CD1c-positive myeloid dendritic cell (primary cell): ENCODE measurements around the gene RBM39.
"Not testable (repeated sequence)": the region's sequence is repeated elsewhere in the genome, so short reads cannot be mapped to it uniquely, and the experiment has no call there.

Experiments used
- DNase-seq: peaks from one replicate; pipeline ENCODE4 v3.0.0-alpha.2; 2016; ENCODE audit errors: extremely low spot score

The RBM39 gene

DNA sequence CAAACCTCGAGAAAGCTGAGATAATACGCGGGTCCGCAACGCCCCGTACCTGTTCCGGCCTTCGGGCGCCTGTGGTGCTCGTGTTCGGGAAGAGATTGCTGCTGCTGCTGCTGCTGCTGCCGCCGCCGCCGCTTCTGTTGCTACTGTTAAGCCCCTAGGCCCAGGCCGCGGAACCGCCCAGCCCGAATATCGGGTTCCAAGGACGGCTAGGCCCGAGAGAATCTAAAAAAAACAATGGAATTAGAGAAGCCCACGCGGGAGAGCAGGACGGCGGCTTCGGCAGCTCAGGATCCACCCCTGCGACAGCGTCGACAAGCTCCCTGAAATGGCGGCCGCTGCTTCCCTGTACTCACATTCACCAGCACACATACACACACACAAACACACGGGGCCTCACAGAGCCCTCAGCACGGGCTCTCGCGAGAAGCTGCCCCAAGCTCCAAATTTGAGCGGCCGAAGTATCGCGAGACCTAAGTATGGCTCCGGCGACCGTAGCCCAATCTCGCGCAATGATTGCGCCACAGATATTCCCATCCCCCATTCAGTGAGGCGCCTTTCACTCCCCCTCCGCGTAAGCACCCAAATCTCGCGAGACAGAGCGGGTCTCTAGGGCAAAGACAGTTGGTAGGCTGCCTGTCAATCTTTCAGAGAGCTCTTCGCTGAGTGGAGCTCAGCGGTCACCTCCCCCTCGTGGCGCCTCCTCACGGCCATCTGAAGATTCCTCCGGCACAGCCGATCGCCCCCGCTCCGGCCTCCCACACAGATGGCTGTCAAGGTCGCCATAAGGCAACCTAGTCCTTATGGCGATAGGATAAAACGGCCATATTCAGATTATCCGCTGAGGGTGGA, at the start of gene RBM39:
RBM39 (minus strand) TSS at position 369 of the 849 bp plus-strand sequence. CDS start 1,386 bp downstream, outside the sequence.
- DNase-seq = peak; percentile 100

DNA sequence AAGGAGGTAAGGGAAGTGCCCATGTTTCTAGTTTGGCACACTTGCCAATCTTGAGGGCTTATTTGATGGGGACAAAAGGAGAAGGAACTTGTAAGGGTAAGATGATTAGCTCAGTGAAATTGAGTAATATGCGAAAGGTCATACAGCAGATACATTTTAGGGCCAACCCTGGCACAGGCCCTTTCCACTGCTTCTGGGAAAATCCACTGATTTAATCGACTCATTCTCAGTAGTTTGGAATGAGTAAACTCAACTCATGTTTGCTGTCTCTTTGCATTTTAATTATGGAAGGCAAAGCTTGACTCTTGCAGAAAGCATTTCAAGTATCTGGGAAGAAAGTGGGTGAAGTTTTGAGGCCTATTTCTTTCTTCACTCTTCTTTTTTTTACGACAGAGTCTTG, 49.8 kb upstream of the RBM39 start:
- DNase-seq = peak; percentile 79

- no peak for DNase-seq
Measured at GRCh38 chr20:35791097-35791496, 49.0 kb upstream of the RBM39 start.

DNA sequence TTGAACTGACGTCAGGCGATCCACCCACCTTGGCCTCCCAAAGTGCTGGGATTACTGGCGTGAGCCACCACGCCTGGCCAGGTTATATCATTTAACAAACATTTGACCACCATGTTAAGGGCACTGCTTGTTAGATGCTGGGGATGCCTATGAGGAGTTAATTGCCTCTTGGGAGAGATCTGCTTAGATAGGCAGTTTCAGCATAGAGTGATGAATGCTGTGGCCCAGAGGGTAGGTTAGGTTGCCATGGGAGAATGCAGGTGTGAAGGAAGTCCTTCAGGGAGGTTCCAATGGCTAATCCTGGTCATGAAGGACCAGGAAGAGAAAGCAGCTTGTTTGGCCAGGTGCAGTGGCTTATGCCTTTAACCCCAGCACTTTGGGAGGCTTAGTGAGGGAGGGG, 46.7 kb upstream of the RBM39 start:
- no peak for DNase-seq

- DNase-seq = not testable (repeated sequence)
Measured at GRCh38 chr20:35785541-35785940, 43.5 kb upstream of the RBM39 start.

- not testable (repeated sequence) for DNase-seq
Measured at GRCh38 chr20:35783811-35784210, 41.8 kb upstream of the RBM39 start.

GRCh38 chr20:35776513-35777101, 34.5 kb upstream of the RBM39 start:
- DNase-seq = no peak

GRCh38 chr20:35774391-35774790, 32.3 kb upstream of the RBM39 start:
- no peak for DNase-seq

- peak; percentile 86 for DNase-seq
Measured at GRCh38 chr20:35773154-35773751, 31.2 kb upstream of the RBM39 start.

DNA sequence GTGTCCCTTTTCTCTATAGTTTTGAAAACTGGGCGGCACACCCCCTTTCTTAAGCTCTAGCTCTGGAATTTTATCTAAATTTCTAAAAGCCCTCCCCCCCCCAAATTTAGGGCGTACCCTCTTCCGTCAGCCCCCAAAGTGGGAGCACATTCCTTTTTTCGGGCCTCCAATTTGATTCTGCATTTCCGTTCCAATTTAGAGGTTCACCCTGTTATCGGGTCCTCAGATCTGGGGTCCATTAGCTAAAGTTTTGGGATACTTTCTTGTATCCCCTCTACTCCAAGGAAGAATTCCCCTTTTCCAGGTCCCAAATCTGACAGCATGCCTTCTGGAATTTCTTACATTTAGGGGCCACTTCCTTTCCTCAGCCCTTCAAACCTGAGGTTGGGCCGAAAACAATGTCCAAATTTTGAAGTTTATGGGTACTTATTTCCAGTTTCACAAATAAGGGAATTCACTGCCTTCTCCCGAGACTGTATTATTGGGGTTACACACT, 30.6 kb upstream of the RBM39 start:
- DNase-seq = no peak

DNA sequence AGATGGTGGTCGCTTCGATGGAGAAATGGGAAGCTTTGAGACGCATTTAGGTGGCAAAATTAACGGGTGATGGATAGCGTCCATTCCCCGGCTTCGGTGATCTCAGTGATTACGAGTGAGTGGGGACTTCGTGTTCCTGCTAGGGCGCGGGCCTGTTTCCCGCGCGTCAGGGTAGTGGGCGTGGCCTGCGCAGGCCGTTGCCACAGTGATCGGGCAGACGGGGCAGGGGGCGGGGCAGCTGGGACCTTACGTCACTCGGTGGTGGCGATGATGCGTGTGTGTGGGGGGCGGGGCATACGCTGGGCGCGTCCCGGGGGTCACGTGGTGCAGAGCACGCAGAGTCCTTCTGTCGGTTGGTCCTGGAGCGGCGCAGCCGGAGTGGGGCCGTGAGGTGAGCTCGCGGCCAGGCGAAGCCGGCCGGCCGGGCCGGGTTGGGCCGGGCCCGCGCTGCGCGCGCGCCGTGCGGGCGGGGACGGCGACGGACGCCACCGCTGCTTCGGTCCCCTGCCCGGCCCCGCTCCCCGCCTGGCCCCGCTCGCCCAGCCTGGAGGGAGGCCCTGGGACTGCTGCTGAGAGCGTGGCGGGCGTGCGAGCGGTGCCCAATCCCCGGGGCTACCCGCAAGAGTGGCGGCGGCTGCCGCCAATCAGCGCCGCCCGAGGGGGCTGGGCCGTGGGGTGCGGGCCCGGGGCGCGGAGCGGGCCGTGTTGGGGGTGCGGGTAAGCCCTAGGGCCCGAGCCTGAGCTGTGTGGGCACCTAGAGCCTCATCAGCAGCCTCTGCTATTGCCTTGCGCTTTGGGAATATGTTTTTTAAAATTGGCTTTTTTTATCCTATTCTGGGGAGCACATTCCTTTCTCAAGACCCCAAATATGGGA, 29.9 kb upstream of the RBM39 start, which contains the start of gene PHF20:
PHF20 (plus strand) TSS at position 327 of the 874 bp plus-strand sequence. CDS start 29,508 bp downstream, outside the sequence.
- DNase-seq = peak; percentile 99

GRCh38 chr20:35771367-35771688, 29.3 kb upstream of the RBM39 start:
- DNase-seq = no peak

GRCh38 chr20:35768731-35769664, 26.9 kb upstream of the RBM39 start:
- peak; percentile 90 for DNase-seq

DNA sequence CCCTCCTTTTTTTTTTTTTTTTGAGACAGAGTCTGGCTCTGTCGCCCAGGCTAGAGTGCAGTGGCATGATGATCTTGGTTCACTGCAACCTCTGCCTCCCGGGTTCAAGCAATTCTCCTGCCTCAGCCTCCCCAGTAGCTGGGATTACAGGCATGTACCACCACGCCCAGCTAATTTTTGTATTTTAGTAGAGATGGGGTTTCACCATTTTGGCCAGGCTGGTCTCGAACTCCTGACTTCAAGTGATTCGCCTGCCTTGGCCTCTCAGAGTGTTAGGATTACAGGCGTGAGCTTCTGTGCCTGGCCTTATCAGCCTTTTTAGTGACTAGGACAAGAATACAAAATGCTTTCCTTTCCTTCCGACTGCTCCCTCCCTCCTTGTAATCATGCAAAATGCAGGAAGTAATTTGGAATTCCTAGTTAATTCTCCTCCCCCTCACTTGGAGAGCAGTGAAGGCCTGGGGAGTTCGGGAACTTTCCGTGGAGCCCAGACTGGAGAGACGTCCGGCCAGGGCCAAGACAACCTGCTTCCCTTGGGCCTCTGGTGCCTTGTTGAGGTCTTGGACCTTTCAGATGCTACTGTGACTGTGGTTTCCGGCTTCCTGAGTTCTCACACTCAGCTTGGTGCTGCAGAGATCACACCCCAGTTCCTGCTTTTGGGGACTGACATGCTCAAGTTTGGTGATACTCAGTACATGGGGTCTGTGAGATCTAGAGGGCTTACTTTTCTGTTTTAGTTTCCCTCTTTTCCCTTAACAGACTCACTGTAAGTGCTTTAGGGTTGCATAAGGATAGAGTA, 25.8 kb upstream of the RBM39 start:
- DNase-seq = peak; percentile 71

DNA sequence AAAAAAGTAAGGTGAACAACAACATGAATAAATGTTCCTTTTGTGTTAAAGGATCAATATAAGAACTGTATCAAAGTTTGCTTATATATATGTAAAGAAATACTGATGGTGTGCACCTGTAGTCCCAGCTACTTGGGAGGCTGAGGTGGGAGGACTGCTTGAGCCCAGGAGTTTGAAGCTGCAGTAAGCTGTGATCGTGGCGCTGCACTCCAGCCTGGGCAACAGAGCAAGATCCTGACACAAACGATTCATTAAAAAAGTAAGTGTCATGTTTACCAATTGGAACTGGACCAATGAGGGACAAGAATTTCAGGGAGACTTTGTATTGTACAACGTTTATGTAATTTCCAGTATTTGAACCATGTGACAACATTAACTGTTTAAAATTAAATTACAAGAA, 24.8 kb upstream of the RBM39 start:
- DNase-seq = no peak

GRCh38 chr20:35764936-35765335, 22.9 kb upstream of the RBM39 start:
- not testable (repeated sequence) for DNase-seq

DNA sequence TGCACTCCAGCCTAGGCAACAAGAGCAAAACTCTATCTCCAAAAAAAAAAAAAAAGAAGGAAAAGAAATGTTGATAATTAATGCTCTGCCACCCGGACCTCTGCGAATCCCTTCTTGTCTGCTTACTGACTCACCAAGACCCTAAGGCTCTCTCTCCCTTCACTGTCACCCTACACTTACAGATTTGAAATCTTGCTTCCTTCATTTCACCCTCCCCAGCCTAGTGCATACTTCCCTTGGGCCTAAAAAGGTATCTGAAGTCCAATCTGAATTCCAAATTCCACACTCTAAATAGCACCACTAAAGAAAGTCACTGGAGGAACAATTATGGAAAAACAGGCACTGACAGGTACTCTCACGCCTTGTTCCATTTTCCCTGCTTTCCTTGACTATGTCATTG, 20.4 kb upstream of the RBM39 start:
- no peak for DNase-seq

DNA sequence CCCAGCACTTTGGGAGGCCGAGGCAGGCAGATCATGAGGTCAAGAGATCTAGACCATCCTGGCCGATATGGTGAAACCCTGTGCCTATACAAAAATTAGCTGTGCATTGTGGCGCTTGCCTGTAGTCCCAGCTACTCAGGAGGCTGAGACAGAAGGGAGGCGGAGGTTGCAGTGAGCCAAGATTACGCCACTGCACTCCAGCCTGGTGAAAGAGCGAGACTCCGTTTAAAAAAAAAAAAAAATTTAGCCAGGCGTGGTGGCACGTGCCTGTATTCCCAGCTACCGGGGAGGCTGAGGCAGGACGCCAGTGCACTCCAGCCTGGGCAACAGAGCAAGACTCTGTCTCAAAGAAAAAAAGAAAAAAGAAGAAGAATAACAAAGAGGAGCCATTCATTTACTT, 19.5 kb upstream of the RBM39 start:
- not testable (repeated sequence) for DNase-seq

- DNase-seq = no peak
Measured at GRCh38 chr20:35757098-35757705, 15.1 kb upstream of the RBM39 start.
